DMS53 treated with DMSO at 0.1 percent for 48 hours (cell line): ENCODE data around the gene TTLL12.

Experiments used
- DNase-seq: peaks from one replicate; lab custom pipeline; 2025; ENCODE audit not compliant: unreplicated experiment; lab: John Stamatoyannopoulos, UW

Gene TTLL12

GRCh38 chr22:43200555-43200954, 13.6 kb upstream of the TTLL12 start:
- no peak for DNase-seq

DNA sequence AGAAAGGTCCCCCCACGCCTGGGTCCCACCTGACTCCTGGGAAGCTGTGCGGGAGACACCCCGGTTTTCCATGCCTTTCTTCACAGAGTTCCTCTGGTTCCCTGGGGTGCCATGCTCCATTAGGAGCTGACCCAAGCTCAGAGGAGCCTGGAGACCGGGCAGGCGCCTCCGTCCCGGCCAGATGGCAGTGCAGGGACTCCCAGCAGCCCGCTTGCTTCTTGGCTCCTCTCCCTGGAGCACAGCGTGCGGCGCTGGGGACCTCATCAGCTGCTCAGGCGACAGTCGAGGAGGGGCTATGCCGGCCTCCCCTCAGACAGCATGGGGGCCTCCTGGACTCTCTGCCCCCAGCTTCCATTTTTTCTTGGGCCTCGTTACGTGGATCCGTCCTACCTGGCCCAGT, 13.1 kb upstream of the TTLL12 start:
- no peak for DNase-seq

GRCh38 chr22:43199541-43199940, 12.6 kb upstream of the TTLL12 start:
- no peak for DNase-seq

- DNase-seq, result no peak
These were observed 12.0 kb upstream of the TTLL12 start for GRCh38 chr22:43198936-43199335.

DNA sequence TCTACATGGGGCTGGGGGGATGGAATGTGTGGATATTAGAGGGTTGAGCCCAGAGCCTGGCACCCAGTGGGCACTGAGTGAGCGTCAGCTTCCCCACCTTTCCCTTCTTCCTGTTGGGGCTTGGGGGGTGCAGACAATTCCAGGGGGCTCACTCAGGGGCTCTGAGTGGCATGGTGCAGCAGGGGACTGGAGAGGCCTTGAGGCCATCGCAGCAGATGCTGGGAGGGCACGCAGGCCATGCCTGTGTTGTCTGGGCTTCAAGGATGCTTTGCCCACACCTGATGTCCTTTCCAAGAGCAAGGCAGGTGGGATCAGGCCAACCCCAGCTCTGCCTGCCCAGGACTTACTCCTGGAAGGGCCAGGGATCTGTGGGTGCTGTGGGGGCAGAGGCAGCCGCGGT, 11.2 kb upstream of the TTLL12 start:
- DNase-seq, result no peak

DNA sequence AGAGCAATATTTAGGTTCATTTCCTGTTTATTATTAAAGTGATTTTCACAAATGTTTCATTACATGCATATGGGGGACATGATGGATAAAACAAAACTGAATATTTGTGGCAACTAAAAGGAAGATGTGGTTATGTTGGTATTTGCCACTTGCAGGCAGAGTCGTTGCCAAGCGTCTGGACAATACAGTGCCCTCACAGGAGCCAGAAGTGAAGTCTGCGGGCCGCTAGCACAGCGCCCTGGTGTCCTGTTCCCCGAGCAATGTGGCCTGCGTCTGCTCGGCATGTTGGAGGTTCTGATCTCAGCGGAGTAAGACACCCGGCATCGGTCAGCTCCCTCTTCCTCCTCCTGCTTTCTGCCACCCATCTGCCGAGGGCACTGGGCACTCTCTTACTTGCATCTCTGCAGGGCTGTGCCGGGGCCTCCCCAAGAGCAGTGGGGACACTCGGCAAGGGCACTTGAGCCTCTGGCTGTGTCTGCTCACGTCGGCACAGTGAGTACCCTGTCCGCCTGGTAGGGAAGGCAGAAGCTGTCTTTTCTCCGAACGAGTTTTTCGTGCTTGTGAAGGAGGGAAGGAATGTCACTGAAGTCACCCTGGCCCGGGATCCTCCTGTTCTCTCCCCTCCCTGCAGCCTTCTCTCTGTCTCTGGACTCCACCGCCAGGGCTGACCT, 10.5 kb upstream of the TTLL12 start:
- no peak for DNase-seq

DNA sequence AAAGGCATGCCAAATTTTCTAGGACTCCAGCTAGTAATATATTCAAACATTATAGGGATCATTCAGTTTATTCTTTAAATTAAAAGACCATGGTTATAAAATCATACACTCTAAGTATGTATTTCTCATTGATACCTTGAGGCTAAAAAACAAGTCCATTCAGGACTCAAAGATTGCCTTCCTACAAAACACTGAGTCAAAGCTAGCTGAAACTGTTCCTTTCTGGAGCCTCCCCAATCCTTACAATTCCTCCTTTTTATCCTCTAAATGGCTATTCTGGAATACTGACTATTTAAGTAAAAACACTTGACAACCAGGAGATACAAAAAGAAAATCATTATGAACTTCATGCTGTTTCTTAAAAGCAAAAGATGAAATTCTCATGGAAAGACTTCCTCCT, 4.9 kb upstream of the TTLL12 start:
- DNase-seq, result no peak

- DNase-seq, result no peak
These were observed 2.1 kb upstream of the TTLL12 start for GRCh38 chr22:43188829-43189545.

DNA sequence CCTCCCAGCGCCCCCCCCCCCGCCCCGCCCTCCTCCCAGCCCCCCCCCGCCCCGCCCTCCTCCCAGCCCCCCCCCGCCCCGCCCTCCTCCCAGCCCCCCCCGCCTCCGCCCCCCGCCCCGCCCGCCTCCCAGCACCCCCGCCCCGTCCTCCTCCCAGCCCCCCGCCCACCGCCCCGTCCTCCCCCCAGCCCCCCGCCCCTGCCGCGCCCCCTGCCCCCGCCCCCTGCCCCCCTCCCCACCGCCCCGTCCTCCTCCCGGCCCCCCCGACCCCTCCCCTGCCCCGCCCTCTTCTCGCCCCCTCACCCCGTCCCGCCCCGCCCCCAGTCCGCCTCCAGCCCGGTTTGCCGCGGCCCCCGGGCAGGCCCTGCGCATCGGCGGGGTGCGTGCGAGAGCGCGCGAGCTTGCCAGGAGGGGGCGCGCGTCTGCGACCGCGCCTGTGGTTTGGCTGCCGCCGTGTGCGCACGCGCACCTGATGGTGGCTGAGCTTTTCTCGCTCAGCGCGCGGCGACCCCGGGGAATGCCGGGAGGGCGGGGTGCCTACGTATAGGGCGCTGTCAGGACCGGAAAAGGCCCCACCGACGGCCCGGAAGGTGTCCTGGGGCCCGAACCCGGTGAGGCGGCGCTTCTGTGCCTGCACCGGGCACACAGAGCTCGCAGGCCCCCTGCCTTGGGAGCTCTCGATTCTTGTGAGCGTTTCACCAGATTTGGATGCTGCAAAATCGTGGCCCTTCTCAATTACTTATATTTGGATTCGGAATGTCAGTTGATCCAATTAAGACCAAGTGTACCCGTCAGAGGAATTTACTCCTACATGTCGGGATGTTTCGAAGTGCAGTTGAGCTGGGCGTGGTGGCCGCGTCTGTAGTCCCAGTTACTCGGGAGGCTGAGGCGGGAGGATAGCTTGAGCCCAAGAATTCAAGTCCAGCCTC, 501 bp upstream of the TTLL12 start:
- peak; percentile 82 for DNase-seq

GRCh38 chr22:43185860-43186261, 1.1 kb downstream of the TTLL12 start:
- DNase-seq, result no peak

DNA sequence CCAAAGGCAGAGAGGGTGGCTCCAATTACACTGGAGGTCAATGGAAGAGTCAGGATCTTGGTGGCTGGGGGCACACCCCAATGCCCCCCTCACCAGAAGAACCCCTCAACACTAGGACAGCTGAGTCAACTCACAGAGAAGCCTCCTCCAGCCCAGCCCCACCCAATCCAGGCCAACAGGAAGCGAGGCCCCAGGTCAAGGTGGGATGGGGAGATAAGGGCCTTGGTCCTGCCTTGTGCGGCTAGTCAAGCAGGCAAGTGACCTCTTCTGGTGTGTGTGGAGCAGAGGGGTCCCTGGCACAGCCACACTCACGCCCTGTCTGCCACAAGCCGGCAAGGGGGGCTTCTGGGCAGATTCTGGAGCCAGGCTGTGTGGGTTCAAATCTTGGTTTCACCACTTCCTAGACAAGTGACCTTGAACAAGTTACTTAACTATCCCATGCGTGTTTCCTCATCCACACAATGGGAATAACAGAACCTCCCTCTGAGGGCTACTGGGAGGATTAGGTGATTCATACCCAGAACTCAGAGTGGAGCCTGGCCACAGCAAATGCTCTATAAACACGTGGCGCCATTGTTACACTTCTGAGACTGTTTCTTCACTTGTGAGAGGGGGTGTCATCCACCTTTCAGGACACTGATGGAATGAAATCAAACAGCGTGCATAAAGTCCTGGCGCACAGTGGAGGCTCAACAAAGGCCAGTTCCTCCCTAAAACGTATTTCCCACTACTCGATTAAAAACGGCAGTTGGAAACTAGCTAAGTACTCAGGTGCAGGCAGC, 3.2 kb downstream of the TTLL12 start:
- DNase-seq, result no peak

GRCh38 chr22:43182726-43183125, 4.2 kb downstream of the TTLL12 start:
- no peak for DNase-seq

- no peak for DNase-seq
These were observed 4.8 kb downstream of the TTLL12 start for GRCh38 chr22:43182118-43182517.

GRCh38 chr22:43181321-43182076, 5.4 kb downstream of the TTLL12 start:
- DNase-seq, result no peak

GRCh38 chr22:43180670-43181069, 6.3 kb downstream of the TTLL12 start:
- DNase-seq, result no peak

GRCh38 chr22:43179911-43180195, 7.1 kb downstream of the TTLL12 start:
- DNase-seq, result no peak

GRCh38 chr22:43179146-43179910, 7.6 kb downstream of the TTLL12 start:
- DNase-seq, result no peak

DNA sequence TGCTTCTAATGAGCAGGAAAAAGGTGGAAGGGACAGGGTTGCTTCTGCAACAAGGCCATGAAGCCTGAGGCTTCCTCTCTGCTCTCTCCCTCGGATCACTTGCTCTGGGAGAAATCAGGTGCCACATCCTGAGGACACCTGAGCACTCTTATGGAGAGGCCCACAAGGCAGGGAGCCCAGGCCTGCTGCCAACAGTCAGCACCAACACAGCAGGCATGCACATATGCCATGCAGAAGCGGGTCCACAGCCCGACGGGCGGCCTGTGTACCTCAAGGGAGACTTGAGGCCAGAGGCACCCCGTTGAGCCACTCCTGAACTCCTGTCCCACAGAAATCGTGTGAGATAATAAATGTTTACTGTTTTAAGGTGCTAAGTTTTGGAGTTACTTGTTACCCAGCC, 9.5 kb downstream of the TTLL12 start:
- no peak for DNase-seq

DNA sequence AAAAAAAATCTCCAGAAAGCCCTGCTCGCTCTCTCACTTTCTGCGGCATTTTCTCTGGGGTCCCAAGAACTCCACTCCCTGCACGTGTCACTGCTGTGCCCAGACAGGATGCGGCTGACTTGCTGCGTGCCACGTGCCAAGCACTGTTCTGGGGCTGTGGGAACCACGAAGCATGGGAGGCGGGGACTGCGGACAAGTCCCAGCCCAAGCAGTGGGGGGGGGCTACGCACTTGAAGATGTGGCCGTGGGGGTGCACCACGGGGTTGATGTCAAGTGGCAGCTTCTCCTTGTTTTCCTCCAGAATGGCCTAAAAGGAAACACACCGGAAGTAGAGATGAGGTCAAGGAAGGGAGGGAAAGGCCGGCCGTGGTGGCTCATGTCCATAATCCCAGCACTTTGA, 10.8 kb downstream of the TTLL12 start:
- DNase-seq, result no peak
